PC-9 (cell line): ENCODE measurements around the gene DYNLRB1. TPM values are rescaled to one million over a fixed set of nuclear protein-coding genes. Genes with fewer than 3 reads are reported as not detected.

ENCODE experiments used
- BruUV-seq: library from RNA; stranded (reverse); fragments of 400-500 nt; replicated peaks from 2 replicates; lab custom pipeline; 2021; lab: Mats Ljungman, UMichigan
- CTCF ChIA-PET: fragments of 300-600 bp; sonication (Branson Sonifier 250); formaldehyde crosslinking; loops from one replicate; lab custom pipeline; 2022; ENCODE audit warnings: antibody characterized with exemption; lab: Charles Lee
- POLR2A ChIA-PET: fragments of 300-600 bp; sonication (Branson Sonifier 250); formaldehyde crosslinking; loops from one replicate; lab custom pipeline; 2022; ENCODE audit warnings: antibody characterized with exemption; ENCODE audit not compliant: unreplicated experiment; lab: Charles Lee
- DNase-seq, 2 experiments: peaks; one replicate each; pipeline versions ENCODE4 v3.0.0 to v3.0.0-alpha.2; 2015 to 2022; ENCODE audit warnings: mixed read lengths in 1 of 2
- H2AFZ ChIP-seq: fragments of 200-600 bp; sonication (generic); 2 replicates; pipeline ENCODE4 v1.8.1; 2017; ENCODE audit warnings: antibody characterized with exemption
- H3F3A ChIP-seq: fragments of 200-600 bp; sonication (generic); 2 replicates; pipeline ENCODE4 v1.8.1; 2017; ENCODE audit warnings: antibody characterized with exemption, mild to moderate bottlenecking, low read depth; ENCODE audit not compliant: insufficient read depth
- H3K27ac ChIP-seq: fragments of 200-600 bp; sonication (generic); 2 replicates; pipeline ENCODE4 v1.6.1; 2016; ENCODE audit warnings: mixed run types
- H3K27me3 ChIP-seq: fragments of 200-600 bp; sonication (generic); 2 replicates; pipeline ENCODE4 v1.6.1; 2016; ENCODE audit warnings: low read depth, mixed run types; ENCODE audit not compliant: insufficient read depth
- H3K36me3 ChIP-seq: fragments of 200-600 bp; sonication (generic); 2 replicates; pipeline ENCODE4 v1.6.1; 2016; ENCODE audit warnings: low read depth, mixed run types
- H3K4me1 ChIP-seq: fragments of 200-600 bp; sonication (generic); replicated peaks from 2 replicates; pipeline ENCODE4 v1.6.1; 2016; ENCODE audit warnings: mixed run types; ENCODE audit not compliant: insufficient read depth
- H3K4me2 ChIP-seq: fragments of 200-600 bp; sonication (generic); 2 replicates; pipeline ENCODE4 v1.6.1; 2017; ENCODE audit warnings: mixed run types
- H3K4me3 ChIP-seq: fragments of 200-600 bp; sonication (generic); 2 replicates; pipeline ENCODE4 v1.6.1; 2016; ENCODE audit warnings: mixed run types
- H3K79me2 ChIP-seq: fragments of 200-600 bp; sonication (generic); 2 replicates; pipeline ENCODE4 v1.6.1; 2017; ENCODE audit warnings: low read depth, mixed run types
- H3K9me2 ChIP-seq: fragments of 200-600 bp; sonication (generic); 2 replicates; pipeline ENCODE4 v1.8.1; 2017; ENCODE audit warnings: mild to moderate bottlenecking; ENCODE audit not compliant: insufficient read depth
- H3K9me3 ChIP-seq: fragments of 200-600 bp; sonication (generic); 2 replicates; pipeline ENCODE4 v1.8.1; 2016; ENCODE audit warnings: low read depth; ENCODE audit not compliant: insufficient read depth
- H4K20me1 ChIP-seq: fragments of 200-600 bp; sonication (generic); 2 replicates; pipeline ENCODE4 v1.8.1; 2017; ENCODE audit not compliant: insufficient read depth
- EZH2 ChIP-seq: fragments of 200-600 bp; sonication (generic); IDR thresholded peaks from 2 replicates; pipeline ENCODE4 v1.8.0; 2017; ENCODE audit warnings: antibody characterized with exemption, low read depth
- intact Hi-C: fragments of 100-400 bp; cut with micrococcal nuclease; formaldehyde crosslinking; loops from one replicate; pipeline ENCODE4 v1.10.0; 2022; ENCODE audit not compliant: unreplicated experiment
- total RNA-seq: library from RNA; stranded (reverse); gene quantifications from 2 replicates; pipeline ENCODE4 v1.2.3, GENCODE V29; 2021
- TF ChIP-seq, protein P1 (sequence below): fragments of 200-600 bp; sonication (generic); conservative IDR thresholded peaks from 2 replicates; pipeline ENCODE4 v1.6.1; 2017; ENCODE audit warnings: mixed run types, antibody characterized with exemption, mild to moderate bottlenecking, moderate library complexity

DYNLRB1 gene
- total RNA-seq, 1 experiment from 2014 or later = 179 TPM

DNA sequence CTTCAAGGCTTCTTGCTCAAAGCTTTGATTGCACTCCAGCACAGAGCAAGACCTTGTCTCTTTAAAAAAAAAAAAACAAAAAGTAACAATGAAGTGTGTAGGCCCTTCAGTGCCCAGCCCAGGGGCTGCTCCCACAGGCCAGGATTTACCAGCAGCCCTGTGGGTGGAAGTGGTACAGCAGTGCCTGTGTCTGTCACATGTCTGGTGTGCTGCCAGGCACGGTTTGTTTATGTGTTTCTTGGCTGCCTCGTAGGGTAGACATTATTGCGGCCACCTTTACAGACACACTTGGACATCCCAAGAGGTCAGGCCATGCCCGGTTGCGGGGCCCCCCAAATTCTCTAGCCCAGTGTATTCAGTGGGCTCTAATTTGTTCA is 12.7 kb downstream of the DYNLRB1 start:
- Histone ChIP-seq H3K4me1 (peaks cover 35% of the 10 kb centered on the region), H3K79me2 (peaks cover 16% of the 10 kb centered on the region), H3K9me3 (no peaks in the 10 kb centered on the region), H3K27ac (no peak overlapping the region), H3F3A (peaks cover 32% of the 10 kb centered on the region), H3K27me3 (no peaks in the 10 kb centered on the region), H3K4me3 (no peak overlapping the region), H2AFZ (no peak overlapping the region), H3K9me2 (no peaks in the 10 kb centered on the region), H4K20me1 (no peaks in the 10 kb centered on the region), H3K36me3 (peaks cover 25% of the 10 kb centered on the region), H3K4me2 (no peak overlapping the region)
- BruUV-seq = no TSS peak
- CTCF ChIA-PET = interaction anchor here (0.7 kb wide), 1 partner anchor 101 kb away, joined by 7 read pairs; no protein-coding TSS in a partner anchor
- intact Hi-C loops = loop anchor here (5.0 kb wide), 1 partner anchor 148 kb away; the partner anchor contains the start of gene PIGU
- DNase-seq = no peak
- TF ChIP-seq, protein P1, sequence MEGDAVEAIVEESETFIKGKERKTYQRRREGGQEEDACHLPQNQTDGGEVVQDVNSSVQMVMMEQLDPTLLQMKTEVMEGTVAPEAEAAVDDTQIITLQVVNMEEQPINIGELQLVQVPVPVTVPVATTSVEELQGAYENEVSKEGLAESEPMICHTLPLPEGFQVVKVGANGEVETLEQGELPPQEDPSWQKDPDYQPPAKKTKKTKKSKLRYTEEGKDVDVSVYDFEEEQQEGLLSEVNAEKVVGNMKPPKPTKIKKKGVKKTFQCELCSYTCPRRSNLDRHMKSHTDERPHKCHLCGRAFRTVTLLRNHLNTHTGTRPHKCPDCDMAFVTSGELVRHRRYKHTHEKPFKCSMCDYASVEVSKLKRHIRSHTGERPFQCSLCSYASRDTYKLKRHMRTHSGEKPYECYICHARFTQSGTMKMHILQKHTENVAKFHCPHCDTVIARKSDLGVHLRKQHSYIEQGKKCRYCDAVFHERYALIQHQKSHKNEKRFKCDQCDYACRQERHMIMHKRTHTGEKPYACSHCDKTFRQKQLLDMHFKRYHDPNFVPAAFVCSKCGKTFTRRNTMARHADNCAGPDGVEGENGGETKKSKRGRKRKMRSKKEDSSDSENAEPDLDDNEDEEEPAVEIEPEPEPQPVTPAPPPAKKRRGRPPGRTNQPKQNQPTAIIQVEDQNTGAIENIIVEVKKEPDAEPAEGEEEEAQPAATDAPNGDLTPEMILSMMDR = no peak
- TF ChIP-seq EZH2 = no peak
- POLR2A ChIA-PET = no interaction called here

DNA sequence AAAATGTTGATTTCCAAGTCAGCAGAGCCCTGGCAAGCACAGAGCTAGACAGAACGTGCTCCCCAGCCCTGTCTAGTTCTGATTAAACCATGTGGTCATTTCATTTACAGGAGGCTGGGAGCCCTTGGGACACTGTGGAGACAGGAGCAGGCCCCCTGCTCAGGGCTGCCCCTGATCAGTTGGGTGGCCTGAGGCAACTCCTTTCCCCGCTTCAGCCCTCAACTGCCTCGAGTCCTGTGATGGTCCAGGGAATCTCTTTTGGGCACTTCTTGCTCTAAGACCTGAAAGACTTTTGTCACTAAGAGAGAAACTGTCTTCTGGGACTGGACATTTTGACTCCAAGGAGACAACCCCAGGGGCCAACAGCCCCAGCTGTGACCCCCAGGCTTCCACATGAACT is 13.5 kb downstream of the DYNLRB1 start:
- no peak for DNase-seq
- ChIA-PET POLR2A (no interaction called here), CTCF (interaction anchor here (0.6 kb wide), 1 partner anchor 70 kb away, joined by 4 read pairs; no protein-coding TSS in a partner anchor)
- TF ChIP-seq EZH2 = no peak
- TF ChIP-seq, protein P1 = no peak
- Histone ChIP-seq H3K4me1 (peaks cover 27% of the 10 kb centered on the region), H3K36me3 (peaks cover 28% of the 10 kb centered on the region), H3K9me3 (no peaks in the 10 kb centered on the region), H3K4me3 (no peak overlapping the region), H3K4me2 (no peak overlapping the region), H3K27me3 (no peaks in the 10 kb centered on the region), H3K9me2 (no peaks in the 10 kb centered on the region), H3K79me2 (peaks cover 9% of the 10 kb centered on the region; the same call in 1 of the 2 replicates), H4K20me1 (no peaks in the 10 kb centered on the region), H3F3A (peaks cover 24% of the 10 kb centered on the region), H3K27ac (no peak overlapping the region), H2AFZ (no peak overlapping the region)
- intact Hi-C loops = loop anchor here (5.0 kb wide), 1 partner anchor 148 kb away; the partner anchor contains the start of gene PIGU
- BruUV-seq = no TSS peak

DNA sequence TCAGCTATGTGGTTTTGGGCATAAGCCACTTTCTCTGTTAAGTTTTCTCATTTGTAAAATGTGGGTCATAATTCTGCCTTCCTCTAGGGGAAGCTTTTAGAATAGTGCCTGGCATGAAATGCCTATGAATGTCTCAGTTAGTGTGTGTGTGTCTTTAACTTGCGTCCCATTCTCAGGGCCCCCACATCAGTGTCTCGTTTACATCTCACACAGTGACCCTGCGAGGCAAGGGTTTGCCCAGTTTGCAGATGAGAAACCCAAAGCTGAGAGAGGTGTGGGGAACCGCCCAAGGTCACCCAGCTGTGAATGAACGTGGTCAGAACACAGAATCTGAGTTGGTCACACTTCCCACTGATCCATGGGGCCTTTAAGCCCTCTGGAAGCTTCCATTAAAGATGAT is 14.1 kb downstream of the DYNLRB1 start:
- Histone ChIP-seq H3K27ac (no peak overlapping the region), H3K9me2 (no peaks in the 10 kb centered on the region), H3K4me1 (peaks cover 21% of the 10 kb centered on the region), H3K4me3 (no peak overlapping the region), H2AFZ (no peak overlapping the region), H3K4me2 (no peak overlapping the region), H4K20me1 (no peaks in the 10 kb centered on the region), H3K79me2 (0 out of 2 replicates have a peak, but pooled peaks cover 5% of the 10 kb centered on the region), H3F3A (peaks cover 18% of the 10 kb centered on the region), H3K36me3 (peaks cover 30% of the 10 kb centered on the region), H3K9me3 (no peaks in the 10 kb centered on the region), H3K27me3 (no peaks in the 10 kb centered on the region)
- no TSS peak for BruUV-seq
- TF ChIP-seq, protein P1 = no peak
- TF ChIP-seq EZH2 = no peak
- intact Hi-C loops = no loop called here
- CTCF ChIA-PET = interaction anchor here (0.6 kb wide), 1 partner anchor 69 kb away, joined by 4 read pairs; no protein-coding TSS in a partner anchor
- POLR2A ChIA-PET = no interaction called here
- DNase-seq = no peak
